Activated T-helper 17 cell treated with anti-CD3 and anti-CD28 coated beads, Interleukin-2, amount 50 U/mL, for 72 hours (primary cell): Measurements from ENCODE around the gene QSOX2. TPM values are rescaled to one million over a fixed set of nuclear protein-coding genes. Genes with fewer than 3 reads are reported as not detected.

Experiments
- ATAC-seq: fragments of 150-1000 bp; cut with Tn5 transposase; replicated peaks from 2 replicates; pipeline ENCODE4 v1.10.0; 2021; ENCODE audit warnings: mild to moderate bottlenecking, moderate library complexity
- H3K27ac Mint-ChIP-seq: one replicate; pipeline ENCODE4 v1.8.0; 2022; ENCODE audit warnings: mixed read lengths
- H3K27me3 Mint-ChIP-seq: one replicate; pipeline ENCODE4 v1.8.0; 2022; ENCODE audit warnings: mixed read lengths
- H3K36me3 Mint-ChIP-seq: one replicate; pipeline ENCODE4 v1.8.0; 2022; ENCODE audit warnings: low read depth, mild to moderate bottlenecking, mixed read lengths
- H3K4me1 Mint-ChIP-seq: one replicate; pipeline ENCODE4 v1.8.0; 2022; ENCODE audit warnings: mixed read lengths
- H3K4me3 Mint-ChIP-seq: one replicate; pipeline ENCODE4 v1.8.0; 2022; ENCODE audit warnings: mild to moderate bottlenecking, mixed read lengths
- H3K9me3 Mint-ChIP-seq: one replicate; pipeline ENCODE4 v1.8.0; 2022; ENCODE audit warnings: mixed read lengths
- total RNA-seq, 2 donors: library from RNA; stranded (reverse); gene quantifications; one replicate each; pipeline ENCODE4 v1.2.3, GENCODE V29; 2022

Gene QSOX2
- total RNA-seq, 2 donors from 2014 or later = 25.9 to 28.5 TPM

GRCh38 chr9:136262671-136263178 is 17.1 kb upstream of the QSOX2 start:
- Mint-ChIP-seq H3K4me3 (no peak overlapping the region), H3K27me3 (no peaks in the 10 kb centered on the region), H3K27ac (no peak overlapping the region), H3K36me3 (no peaks in the 10 kb centered on the region), H3K9me3 (no peaks in the 10 kb centered on the region), H3K4me1 (no peaks in the 10 kb centered on the region)
- no peak for ATAC-seq

DNA sequence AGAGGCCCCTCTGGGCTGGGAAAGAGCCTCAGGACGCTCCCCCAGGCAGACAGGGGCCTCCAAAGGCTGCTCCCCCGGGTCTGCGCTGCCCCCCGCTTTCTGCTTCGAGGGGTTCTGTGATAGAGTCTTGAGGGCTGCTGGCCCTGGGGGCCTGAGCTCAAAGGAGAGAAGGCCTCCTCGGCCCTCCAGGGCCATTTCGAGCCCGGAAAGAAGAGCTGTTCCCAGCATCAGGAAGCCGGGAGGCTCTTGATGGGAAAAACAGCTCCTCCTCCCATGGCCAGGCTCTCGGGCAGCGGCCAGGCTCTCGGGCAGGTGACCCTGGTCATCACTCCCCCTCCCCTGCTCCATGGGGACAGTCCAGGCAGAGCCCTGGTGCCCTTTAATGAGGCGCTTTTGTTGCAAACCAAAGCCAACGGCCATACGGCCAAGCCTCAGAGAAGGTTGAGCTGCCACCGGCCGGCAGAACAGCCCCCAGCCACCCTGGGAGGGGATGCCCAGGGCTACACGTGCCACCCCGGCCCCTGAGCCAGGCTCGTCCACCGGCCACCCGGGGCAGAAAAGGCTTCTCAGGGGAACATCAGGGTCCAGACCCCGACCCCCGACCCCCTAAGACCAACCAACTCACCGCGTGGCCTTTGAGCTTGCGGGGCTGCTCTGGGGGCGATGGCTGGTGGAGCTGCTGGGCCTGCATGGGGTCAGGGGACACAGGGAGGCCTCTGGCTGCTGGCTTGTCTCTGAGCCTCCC is 16.2 kb upstream of the QSOX2 start:
- Mint-ChIP-seq H3K4me3 (no peak overlapping the region), H3K27ac (no peak overlapping the region), H3K4me1 (no peaks in the 10 kb centered on the region), H3K9me3 (no peaks in the 10 kb centered on the region), H3K27me3 (no peaks in the 10 kb centered on the region), H3K36me3 (no peaks in the 10 kb centered on the region)
- ATAC-seq = no peak

DNA sequence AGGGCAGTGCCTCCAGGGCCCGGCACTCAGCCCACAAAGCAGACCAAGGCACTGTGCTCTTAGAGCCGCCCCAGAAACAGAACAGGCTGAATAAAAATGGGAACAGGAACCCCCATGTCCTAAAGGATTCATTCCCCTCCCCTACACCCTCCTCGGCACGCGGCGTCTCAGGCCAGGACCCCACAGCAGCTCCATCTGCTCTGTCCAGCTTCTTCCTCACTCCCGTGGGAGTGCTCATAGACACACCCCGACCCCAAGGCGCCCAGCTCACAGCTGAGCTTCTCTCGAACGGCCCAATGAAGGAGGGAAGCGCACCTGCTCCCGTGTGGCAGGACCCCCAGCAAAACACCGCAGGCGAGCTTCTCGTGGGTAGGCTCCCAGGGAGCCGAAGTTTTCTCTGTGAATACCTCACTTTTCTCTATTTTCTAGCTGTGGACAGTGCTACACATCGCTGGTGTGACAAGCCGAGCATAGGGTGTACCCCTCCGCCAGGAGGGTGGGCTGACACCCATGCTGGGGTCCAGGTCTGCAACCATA is 15.4 kb upstream of the QSOX2 start:
- no peak overlapping the region for H3K4me3 Mint-ChIP-seq
- H3K9me3 Mint-ChIP-seq = no peaks in the 10 kb centered on the region
- H3K27me3 Mint-ChIP-seq = no peaks in the 10 kb centered on the region
- no peak for ATAC-seq
- H3K27ac Mint-ChIP-seq = no peak overlapping the region
- H3K36me3 Mint-ChIP-seq = no peaks in the 10 kb centered on the region
- no peaks in the 10 kb centered on the region for H3K4me1 Mint-ChIP-seq

DNA sequence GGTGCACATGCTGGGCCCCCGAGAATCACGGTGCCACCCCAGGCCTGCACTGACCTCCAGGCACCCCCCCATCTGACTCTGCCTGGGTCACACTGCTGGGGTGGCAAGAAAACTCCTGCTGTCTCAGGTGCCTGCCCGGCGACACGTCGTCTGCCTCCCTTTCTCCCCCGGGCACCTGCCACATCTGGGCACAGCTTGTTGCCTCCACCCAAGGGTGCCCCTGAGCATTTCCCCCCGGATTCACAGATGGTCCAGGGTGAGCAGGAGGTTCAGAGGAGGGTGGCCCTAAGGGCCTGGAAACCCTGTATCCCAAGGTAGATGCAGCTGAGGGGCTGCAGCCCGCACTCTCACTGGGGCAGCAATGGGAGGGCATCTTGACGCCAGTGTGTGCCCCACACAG is 14.9 kb upstream of the QSOX2 start:
- no peaks in the 10 kb centered on the region for H3K9me3 Mint-ChIP-seq
- no peaks in the 10 kb centered on the region for H3K36me3 Mint-ChIP-seq
- no peaks in the 10 kb centered on the region for H3K4me1 Mint-ChIP-seq
- no peak overlapping the region for H3K4me3 Mint-ChIP-seq
- H3K27ac Mint-ChIP-seq = no peak overlapping the region
- H3K27me3 Mint-ChIP-seq = no peaks in the 10 kb centered on the region
- ATAC-seq = no peak

DNA sequence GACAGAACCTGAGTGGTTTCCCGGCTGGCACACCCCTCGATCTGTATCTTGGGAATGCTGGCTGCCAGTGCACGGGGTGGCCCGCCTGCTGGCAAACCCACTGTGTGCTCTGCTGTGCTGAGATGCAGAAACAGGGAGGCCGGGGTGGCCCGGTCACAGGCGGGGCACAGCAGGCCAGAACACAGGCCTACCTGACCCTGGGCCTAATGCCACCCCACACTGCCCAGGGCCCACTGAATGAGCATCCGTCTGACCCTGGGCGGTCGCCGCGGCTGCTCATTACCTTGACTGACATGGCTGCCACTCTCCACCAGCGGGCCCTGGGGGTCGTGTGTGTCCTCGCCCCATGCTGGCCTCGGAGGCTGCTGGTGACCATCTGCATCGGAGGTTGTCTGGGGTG is 14.2 kb upstream of the QSOX2 start:
- Mint-ChIP-seq H3K9me3 (no peaks in the 10 kb centered on the region), H3K4me1 (no peaks in the 10 kb centered on the region), H3K36me3 (no peaks in the 10 kb centered on the region), H3K4me3 (no peak overlapping the region), H3K27ac (no peak overlapping the region), H3K27me3 (no peaks in the 10 kb centered on the region)
- ATAC-seq = no peak

- Mint-ChIP-seq H3K4me3 (no peak overlapping the region), H3K4me1 (no peaks in the 10 kb centered on the region), H3K9me3 (no peaks in the 10 kb centered on the region), H3K36me3 (no peaks in the 10 kb centered on the region), H3K27me3 (no peaks in the 10 kb centered on the region), H3K27ac (no peak overlapping the region)
- ATAC-seq = no peak
Measured at GRCh38 chr9:136259517-136259813, 13.9 kb upstream of the QSOX2 start.

DNA sequence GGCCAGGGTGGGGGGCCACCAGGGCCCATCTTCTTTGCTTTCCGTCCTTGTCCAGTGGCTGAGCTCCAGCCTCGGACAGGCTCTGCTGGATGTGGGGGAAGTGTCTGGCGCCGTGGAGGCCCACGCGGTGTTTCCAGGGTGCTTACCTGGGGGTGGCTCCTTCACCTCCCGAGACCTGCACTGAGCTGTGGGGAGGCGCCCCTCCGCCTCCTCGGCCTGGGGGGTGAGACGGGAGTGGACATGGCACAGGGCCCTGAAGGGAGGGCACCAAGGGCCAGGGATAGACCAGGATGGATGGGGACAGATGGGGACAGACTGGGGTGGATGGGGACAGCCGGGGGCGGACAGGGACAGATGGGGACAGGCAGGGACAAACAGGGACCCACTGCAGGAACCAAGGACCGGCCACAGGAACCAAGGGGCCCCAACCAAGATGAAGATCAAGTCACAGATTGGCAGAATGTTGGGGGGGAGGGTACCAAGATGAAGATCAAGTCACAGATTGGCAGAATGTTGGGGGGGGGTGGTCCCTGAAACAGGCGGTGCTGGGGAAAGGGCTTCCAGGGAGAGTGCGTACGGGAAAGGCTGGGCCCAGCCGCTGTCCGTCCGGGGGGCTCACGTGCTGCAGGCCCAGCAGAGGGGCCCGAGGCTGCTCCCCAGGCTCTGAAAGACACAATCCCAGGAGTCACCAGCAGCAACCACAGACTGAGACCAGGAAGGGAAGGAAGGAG is 13.3 kb upstream of the QSOX2 start:
- no peaks in the 10 kb centered on the region for H3K4me1 Mint-ChIP-seq
- H3K36me3 Mint-ChIP-seq = no peaks in the 10 kb centered on the region
- no peak for ATAC-seq
- no peak overlapping the region for H3K4me3 Mint-ChIP-seq
- H3K9me3 Mint-ChIP-seq = no peaks in the 10 kb centered on the region
- H3K27me3 Mint-ChIP-seq = no peaks in the 10 kb centered on the region
- H3K27ac Mint-ChIP-seq = no peak overlapping the region

DNA sequence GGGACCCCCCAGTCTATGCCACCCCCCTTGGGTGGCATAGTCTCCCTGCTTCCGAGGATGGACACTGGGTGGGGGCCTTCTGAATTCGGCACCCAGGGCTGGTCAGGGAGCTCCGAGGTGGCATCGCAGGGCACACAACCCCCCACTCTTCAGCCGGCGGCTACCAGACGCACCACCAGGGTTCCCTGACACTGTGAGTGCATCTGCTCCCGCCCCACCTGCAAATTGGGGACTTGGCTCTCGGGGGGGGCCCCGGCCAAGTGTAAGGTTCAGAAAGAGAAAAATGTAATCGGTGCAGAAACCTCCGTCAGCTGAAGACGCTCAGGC is 12.7 kb upstream of the QSOX2 start:
- Mint-ChIP-seq H3K9me3 (no peaks in the 10 kb centered on the region), H3K36me3 (no peaks in the 10 kb centered on the region), H3K27me3 (no peaks in the 10 kb centered on the region), H3K27ac (no peak overlapping the region), H3K4me3 (no peak overlapping the region), H3K4me1 (no peaks in the 10 kb centered on the region)
- no peak for ATAC-seq

DNA sequence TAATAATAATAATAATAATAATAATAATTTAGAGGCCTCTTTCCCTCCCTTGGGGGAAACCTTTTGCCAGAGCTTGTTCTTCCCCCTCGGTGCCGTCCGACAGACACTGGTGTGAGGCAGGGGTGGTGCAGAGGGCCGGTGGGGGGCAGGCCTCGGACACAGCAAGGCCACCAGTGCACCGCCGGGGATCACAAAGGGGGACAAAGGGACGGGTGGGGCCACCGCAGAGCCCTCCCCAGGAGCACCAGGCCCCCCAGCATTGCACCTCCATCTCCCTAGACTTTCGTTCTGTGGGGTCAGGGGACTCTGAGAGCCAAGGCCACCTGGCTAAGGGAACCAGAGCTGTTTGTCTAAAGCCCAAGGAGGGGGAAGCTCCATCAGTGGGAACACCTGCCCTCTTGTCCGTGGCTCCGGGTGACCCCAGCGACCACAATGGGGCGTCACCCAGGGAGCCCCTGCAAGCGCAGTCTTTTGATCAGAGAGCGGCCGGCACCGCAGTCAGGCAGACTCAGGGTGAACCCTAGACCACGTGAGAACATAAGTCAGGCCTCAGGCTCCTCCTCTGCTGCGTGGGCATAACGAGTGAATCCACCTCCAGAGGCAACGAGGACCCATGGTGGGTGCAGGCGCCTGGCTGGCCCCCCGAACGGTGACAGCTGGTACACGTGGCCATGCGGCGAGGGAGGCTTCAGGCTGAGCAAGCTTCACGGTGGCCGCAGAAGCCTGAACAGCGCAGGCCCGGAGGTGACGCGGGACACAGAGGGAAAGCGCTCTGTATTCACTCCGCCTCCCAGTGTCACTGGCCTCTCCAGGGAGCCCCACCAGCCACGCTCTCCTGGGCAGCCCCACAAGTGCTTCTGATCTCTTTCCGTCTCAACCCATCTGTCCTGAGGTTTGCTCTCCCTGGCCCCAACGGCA is 12.0 kb upstream of the QSOX2 start:
- no peaks in the 10 kb centered on the region for H3K9me3 Mint-ChIP-seq
- H3K27me3 Mint-ChIP-seq = no peaks in the 10 kb centered on the region
- H3K36me3 Mint-ChIP-seq = no peaks in the 10 kb centered on the region
- ATAC-seq = no peak
- H3K4me3 Mint-ChIP-seq = no peak overlapping the region
- no peaks in the 10 kb centered on the region for H3K4me1 Mint-ChIP-seq
- H3K27ac Mint-ChIP-seq = no peak overlapping the region

GRCh38 chr9:136255896-136256890 is 10.6 kb upstream of the QSOX2 start:
- H3K9me3 Mint-ChIP-seq = no peaks in the 10 kb centered on the region
- H3K27me3 Mint-ChIP-seq = no peaks in the 10 kb centered on the region
- no peak for ATAC-seq
- no peak overlapping the region for H3K4me3 Mint-ChIP-seq
- no peaks in the 10 kb centered on the region for H3K4me1 Mint-ChIP-seq
- no peaks in the 10 kb centered on the region for H3K36me3 Mint-ChIP-seq
- no peak overlapping the region for H3K27ac Mint-ChIP-seq

DNA sequence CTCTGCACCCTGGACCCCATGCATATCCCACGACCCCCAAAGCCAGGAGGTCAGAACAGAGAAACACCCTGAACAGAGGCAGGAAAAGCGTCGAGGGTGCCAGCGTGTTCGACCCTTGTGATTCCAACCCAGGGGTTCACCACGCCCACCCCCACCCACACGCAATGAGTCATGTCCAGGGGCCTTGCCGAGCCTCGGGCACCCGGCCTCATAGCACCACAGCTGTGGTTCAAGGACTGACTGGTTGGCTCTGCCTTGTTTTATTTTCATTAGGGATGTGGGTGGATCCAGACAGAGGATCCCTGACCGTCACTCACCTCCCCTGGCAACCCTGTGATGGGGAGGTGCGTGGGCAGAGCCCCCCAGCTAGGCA is 9.5 kb upstream of the QSOX2 start:
- Mint-ChIP-seq H3K27ac (no peak overlapping the region), H3K4me1 (no peaks in the 10 kb centered on the region), H3K4me3 (no peak overlapping the region), H3K9me3 (no peaks in the 10 kb centered on the region), H3K36me3 (no peaks in the 10 kb centered on the region), H3K27me3 (no peaks in the 10 kb centered on the region)
- peak; percentile 32 for ATAC-seq

- no peaks in the 10 kb centered on the region for H3K27me3 Mint-ChIP-seq
- no peak overlapping the region for H3K27ac Mint-ChIP-seq
- ATAC-seq = no peak
- H3K4me3 Mint-ChIP-seq = no peak overlapping the region
- H3K4me1 Mint-ChIP-seq = no peaks in the 10 kb centered on the region
- no peaks in the 10 kb centered on the region for H3K36me3 Mint-ChIP-seq
- H3K9me3 Mint-ChIP-seq = no peaks in the 10 kb centered on the region
Measured at GRCh38 chr9:136254381-136255165, 9.0 kb upstream of the QSOX2 start.
